ENCODE data around the gene HSD3B7.
"Not testable (repeated sequence)": the region's sequence is repeated elsewhere in the genome, so short reads cannot be mapped to it uniquely, and the experiment has no call there.

DNA sequence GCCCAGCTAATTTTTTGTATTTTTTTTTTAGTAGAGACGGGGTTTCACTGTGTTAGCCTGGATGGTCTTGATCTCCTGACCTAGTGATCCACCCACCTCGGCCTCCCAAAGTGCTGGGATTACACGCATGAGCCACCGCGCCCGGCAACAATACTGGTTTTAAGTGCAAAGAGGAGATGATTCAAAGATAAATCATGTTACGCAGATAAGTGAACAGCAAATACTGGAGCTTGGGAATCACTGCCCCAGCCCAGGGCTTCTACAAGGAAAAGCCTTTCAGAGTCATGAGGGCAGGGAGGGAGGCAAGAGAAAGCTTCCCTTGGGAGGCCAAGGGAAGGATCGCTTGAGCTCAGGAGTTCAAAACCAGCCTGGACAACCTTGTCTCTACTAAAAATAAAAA, 45.4 kb upstream of the HSD3B7 start:
- TF ChIP-seq, protein P1, sequence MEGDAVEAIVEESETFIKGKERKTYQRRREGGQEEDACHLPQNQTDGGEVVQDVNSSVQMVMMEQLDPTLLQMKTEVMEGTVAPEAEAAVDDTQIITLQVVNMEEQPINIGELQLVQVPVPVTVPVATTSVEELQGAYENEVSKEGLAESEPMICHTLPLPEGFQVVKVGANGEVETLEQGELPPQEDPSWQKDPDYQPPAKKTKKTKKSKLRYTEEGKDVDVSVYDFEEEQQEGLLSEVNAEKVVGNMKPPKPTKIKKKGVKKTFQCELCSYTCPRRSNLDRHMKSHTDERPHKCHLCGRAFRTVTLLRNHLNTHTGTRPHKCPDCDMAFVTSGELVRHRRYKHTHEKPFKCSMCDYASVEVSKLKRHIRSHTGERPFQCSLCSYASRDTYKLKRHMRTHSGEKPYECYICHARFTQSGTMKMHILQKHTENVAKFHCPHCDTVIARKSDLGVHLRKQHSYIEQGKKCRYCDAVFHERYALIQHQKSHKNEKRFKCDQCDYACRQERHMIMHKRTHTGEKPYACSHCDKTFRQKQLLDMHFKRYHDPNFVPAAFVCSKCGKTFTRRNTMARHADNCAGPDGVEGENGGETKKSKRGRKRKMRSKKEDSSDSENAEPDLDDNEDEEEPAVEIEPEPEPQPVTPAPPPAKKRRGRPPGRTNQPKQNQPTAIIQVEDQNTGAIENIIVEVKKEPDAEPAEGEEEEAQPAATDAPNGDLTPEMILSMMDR (conservative IDR thresholded peaks at IDR 0.05; ENCODE audit: low read depth, low read length): not testable (repeated sequence)
- TF ChIP-seq FOS (IDR thresholded peaks at IDR 0.05; ENCODE audit: low read depth, low read length); POLR2A (IDR thresholded peaks at IDR 0.05; ENCODE audit: low read depth, low read length); SMC3 (IDR thresholded peaks at IDR 0.05; ENCODE audit: low read depth, low read length); MAZ (IDR thresholded peaks at IDR 0.05; ENCODE audit: borderline replicate concordance, low read depth, low read length); CEBPB (IDR thresholded peaks at IDR 0.05; ENCODE audit: low read depth, low read length); RAD21 (IDR thresholded peaks at IDR 0.05; ENCODE audit: low read length); RCOR1 (IDR thresholded peaks at IDR 0.05; ENCODE audit: insufficient replicate concordance, low read length); MAFK (IDR thresholded peaks at IDR 0.05; ENCODE audit: low read depth, low read length); BHLHE40 (IDR thresholded peaks at IDR 0.05; ENCODE audit: low read depth, low read length): not testable (repeated sequence)
- TF ChIP-seq, protein P2, sequence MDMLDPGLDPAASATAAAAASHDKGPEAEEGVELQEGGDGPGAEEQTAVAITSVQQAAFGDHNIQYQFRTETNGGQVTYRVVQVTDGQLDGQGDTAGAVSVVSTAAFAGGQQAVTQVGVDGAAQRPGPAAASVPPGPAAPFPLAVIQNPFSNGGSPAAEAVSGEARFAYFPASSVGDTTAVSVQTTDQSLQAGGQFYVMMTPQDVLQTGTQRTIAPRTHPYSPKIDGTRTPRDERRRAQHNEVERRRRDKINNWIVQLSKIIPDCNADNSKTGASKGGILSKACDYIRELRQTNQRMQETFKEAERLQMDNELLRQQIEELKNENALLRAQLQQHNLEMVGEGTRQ (IDR thresholded peaks at IDR 0.05; ENCODE audit: low read depth, low read length): not testable (repeated sequence)
